Stimulated activated CD8-positive, alpha-beta memory T cell treated with anti-CD3 and anti-CD28 coated beads, Interleukin-2, amount 100 ng/mL, for 1 hour (primary cell): ENCODE results near the gene SELENOP.
A peak's percentile ranks its signal among the peaks of the same experiment; 100 is the strongest.

Experiments
- DNase-seq, 2 donors: peaks; one replicate each; pipeline ENCODE4 v3.0.0-alpha.2; 2020; ENCODE audit warnings: low read depth in 2 of 2

SELENOP gene

DNA sequence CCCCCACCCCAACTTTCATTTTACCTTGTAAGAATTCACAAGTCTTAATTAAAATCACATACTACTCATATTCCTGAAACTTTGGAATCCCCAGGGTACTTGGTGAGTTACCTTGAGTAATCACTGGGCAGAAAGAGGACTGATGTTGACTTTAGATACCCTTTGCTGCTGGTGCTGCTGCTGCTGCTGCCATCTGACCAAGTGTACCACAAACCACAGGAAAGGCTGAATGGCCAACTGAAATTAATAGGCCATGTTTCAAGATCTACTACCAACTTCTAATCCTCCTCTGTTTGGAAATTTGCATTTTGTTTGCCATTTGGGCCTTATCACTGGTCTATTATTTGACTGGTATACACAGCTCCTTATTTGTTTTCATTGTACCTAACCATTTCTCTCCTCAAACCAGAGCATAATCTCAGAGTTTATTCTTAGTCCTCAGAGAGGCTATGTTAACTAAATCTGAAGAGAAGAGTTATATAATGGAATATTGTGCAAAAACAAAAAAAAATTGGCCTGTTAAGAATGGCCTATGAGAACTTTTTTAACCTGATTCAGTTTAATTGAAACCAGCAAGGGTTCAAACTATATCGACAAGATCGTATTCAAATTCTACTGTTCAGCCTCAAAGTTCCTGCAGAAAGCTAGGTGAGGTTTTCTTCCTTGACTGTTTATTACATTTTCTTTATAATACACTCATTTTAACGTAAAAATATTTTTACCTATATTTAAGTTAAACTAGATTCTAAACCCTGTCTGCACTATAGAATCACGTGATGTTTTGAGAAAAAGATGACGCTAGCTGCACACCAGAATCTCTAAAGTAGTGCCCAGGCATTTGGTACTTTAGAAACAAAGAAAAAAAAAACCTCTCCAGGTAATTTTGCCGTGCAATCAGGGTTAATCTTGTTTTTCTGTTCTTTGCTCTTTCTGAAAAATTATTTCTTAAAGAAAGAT lies 13.1 kb downstream of the SELENOP start:
- no peak for DNase-seq

GRCh38 chr5:42791151-42791550 lies 20.5 kb downstream of the SELENOP start:
- no peak for DNase-seq

GRCh38 chr5:42787845-42788244 lies 23.8 kb downstream of the SELENOP start:
- no peak for DNase-seq

GRCh38 chr5:42787073-42787472 lies 24.6 kb downstream of the SELENOP start:
- DNase-seq: no peak

- no peak for DNase-seq
Measured at GRCh38 chr5:42785756-42786155, 25.9 kb downstream of the SELENOP start.

GRCh38 chr5:42784132-42784531 lies 27.6 kb downstream of the SELENOP start:
- no peak for DNase-seq

- no peak for DNase-seq
Measured at GRCh38 chr5:42781584-42781983, 30.1 kb downstream of the SELENOP start.

DNA sequence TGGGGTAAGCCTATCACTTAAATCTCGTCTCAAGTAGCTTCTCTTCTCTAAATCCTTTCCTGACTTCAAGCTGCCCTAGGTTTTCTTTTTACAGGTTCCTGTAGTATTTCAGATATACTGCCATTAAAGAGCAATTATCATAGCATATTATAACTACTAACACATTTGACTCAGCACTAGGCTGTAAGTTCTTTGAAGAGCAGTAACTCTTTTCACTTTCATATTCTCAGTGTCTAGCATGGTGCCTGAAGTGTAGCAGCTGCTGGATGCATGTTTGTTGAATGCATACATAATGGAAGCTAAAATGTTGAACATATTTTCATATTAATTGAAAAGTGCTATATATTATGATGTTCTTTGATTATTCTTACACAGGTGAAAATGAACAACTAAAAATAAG lies 32.6 kb downstream of the SELENOP start:
- no peak for DNase-seq

- DNase-seq: no peak
Measured at GRCh38 chr5:42772265-42772993, 39.3 kb downstream of the SELENOP start.

DNA sequence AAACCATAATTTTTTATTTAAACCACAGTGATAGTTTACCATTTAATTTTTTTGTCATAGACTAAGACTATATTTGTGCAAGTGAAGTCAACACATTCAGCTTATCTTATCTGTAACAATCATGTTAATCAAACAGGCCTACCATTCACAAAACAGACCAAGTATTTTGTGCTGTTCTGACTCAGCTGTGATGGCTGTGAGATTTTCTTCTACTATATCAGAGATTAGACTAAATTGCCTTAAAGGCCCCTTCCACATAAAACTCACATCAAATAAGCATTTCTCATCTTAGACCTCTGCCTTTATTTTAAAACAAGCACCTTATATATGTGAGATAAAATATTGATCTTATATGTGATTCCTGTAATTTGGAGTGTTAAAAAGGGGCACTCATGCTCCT lies 41.7 kb downstream of the SELENOP start:
- no peak for DNase-seq

DNA sequence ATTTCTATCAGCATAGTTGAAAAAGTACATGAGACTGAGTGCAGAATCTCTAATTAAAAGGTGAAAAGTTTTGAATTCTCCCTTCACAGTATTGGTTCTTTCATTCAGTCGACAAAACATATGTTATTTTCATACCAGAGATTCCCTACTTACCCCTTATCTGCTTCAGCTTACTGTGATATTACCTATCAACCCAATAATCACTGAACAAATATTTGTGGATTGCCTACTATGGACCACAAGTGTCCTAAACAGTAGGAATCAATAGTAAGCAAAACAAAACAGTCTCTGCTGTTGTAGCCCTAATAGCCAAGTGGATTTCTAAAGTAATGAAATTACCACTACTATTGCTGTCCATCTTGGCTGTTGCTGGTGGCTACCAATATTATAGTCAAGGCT lies 43.6 kb downstream of the SELENOP start:
- no peak for DNase-seq

- no peak for DNase-seq
Measured at GRCh38 chr5:42767491-42768105, 44.1 kb downstream of the SELENOP start.

GRCh38 chr5:42761791-42762190 lies 49.9 kb downstream of the SELENOP start:
- no peak for DNase-seq

- DNase-seq: no peak
Measured at GRCh38 chr5:42760426-42760825, 51.3 kb downstream of the SELENOP start.

DNA sequence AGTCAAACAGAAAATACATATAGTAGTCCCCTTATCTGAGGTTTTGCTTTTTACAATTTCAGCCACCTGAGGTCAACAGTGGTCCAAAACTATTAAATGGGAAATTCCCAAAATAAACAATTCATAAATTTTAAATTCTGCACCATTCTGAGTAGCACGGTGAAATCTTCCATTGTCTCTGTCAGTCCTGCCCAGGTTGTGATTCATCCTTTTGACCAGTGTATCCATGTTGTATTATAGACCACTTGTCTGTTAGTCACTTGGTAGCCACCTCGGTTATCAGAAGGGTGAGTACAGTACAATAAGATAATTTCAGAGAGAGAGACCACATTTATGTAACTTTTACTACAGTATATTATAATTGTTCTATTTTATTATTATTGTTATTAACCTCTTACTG lies 52.2 kb downstream of the SELENOP start:
- no peak for DNase-seq

DNA sequence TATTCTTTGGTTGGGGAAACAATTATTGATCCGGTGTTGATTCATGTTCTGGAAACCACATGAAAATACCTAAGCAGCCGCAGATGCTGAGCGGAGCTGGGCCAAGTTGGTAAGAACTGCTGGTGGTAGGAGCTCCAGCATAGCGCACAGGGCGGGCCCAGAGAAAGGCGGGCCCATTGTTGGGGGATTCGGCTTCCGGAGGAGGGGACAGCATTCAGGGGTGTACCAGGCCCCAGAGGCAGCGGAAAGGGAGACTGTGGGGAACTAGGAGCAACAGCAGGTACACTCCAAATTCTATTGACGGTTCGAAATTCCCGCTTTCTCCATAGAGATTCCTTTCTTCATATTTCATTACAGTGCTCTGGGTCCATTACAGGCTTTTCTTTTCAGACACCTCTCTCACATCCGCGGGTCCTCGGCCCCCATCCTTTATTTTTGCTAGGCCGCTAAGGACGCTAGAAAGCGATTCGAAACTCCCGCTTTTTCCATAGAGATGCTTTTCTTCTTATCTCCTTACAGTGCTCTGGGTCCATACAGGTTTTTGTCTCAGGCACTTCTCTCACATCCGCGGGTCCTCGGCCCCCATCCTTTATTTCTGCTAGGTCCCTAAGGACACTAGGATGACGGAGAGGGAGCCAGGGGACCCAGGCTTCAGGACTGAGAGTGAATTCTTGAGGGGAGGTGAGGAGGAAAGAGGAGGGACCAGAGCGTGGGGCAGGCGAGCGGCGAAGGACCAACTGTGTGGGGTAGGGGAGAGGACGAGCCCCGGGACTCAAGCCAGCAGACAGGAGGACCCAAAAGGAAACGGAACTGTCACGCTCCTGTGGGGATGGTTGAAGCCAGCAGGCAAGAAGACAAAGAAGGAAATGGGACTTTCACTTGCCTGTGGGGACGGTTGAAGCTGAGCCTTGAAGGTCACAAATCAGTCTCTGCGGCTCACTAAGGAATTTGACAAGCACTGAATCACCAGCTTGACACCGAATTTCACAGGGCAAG lies 54.8 kb downstream of the SELENOP start, which contains the start of gene CCDC152:
TSS of gene CCDC152 (plus strand) at position 213 of the 996 bp plus-strand sequence. CDS start 2,304 bp downstream, outside the sequence.
- DNase-seq: peak; percentile 13 to 22

DNA sequence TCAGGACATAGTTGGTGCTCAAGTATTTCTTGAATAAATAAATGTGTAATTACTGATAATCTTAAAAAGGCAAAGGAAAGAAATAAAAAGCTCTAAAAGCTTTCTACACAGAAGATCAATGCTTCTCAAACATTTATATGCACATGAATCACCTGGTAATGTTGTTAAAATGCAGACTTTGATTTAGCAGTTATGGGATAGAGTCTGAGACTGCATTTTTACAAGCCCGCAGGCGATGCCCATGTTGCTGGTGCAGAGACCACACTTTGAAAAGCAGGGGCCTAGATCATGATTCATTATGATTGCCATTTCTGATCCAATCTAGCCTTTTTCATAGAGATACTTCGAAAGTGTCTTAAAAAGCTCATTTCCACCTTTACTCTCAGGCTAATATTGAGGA lies 58.6 kb downstream of the SELENOP start:
- no peak for DNase-seq

GRCh38 chr5:42751044-42751443 lies 60.6 kb downstream of the SELENOP start:
- DNase-seq: no peak

- DNase-seq: no peak
Measured at GRCh38 chr5:42750507-42750906, 61.2 kb downstream of the SELENOP start.
